ENCODE results near the gene SNRPB2.
A peak's percentile ranks its signal among the peaks of the same experiment; 100 is the strongest.

Gene SNRPB2

DNA sequence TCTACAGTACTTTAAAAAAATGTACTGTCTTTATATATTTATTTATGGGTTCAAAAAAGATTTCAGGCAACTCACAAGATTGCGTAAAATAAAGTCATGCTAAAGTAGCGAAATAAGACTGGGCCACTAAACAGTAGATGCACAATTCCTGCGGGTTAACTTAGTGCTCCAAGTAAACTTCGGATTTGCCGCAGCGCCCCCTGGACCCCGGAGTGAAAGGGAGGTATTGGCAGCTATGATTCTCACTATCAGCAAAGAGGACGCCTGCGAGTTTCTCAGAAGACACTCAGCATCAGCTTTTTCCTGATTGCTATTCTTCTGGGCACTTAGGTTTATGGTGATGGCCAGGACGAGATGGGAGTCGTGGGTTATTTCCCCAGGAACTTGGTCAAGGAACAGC is 19.7 kb downstream of the SNRPB2 start:
- ATAC-seq: no peak
- no peak for DNase-seq
- no peaks in the 10 kb centered on the region for H3K9me3 Mint-ChIP-seq
- H3K4me1 Mint-ChIP-seq: peaks cover 2% of the 10 kb centered on the region
- H3K27me3 Mint-ChIP-seq: peaks cover 2% of the 10 kb centered on the region
- no peak overlapping the region for H3K27ac Mint-ChIP-seq
- H3K4me3 Mint-ChIP-seq: no peak overlapping the region
- H3K36me3 Mint-ChIP-seq (ENCODE audit: low read depth): no peaks in the 10 kb centered on the region

DNA sequence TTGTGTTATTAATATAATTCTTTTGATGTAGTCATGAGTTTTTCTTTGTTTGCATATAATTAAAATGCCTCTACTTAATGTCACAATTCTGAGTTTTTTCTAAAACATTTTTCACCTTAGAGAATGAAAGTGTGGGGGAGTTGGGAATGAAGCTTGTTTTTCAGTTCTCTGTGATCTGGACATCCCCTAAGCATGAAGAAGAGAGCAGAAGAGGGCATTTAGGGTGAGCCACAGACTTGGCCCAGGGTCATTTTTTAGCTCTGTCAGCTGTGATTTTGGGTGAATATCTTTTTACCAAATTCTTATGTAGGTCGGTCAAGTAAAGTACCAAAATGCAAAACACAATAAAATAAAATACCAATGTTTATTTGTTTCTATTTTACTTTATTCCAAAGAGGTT is 22.3 kb downstream of the SNRPB2 start:
- Mint-ChIP-seq H3K4me1 (peaks cover 2% of the 10 kb centered on the region), H3K36me3 (ENCODE audit: low read depth) (no peaks in the 10 kb centered on the region), H3K27me3 (no peaks in the 10 kb centered on the region), H3K9me3 (peaks cover 6% of the 10 kb centered on the region), H3K27ac (no peak overlapping the region), H3K4me3 (no peak overlapping the region)
- ATAC-seq (no peak), DNase-seq (no peak)

DNA sequence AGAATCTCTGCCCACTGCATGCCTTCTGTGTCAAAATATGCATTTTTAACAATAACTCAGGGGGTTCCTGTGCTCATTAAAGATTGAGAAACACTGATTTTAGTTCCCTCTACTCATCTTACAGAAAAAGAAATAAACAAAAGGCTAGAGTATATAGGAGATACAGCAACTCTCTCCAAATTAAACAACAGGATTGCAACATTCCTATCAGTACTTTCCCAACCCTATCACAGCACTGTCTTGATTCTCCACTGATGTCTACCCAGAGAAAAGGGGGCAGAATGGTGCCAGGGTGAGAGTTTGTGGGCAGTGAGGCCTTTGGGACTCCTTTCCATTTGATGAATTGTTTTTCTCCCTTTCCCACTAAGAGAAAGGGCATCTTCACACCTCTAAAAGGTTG is 23.1 kb downstream of the SNRPB2 start:
- Mint-ChIP-seq H3K4me3 (no peak overlapping the region), H3K9me3 (peaks cover 6% of the 10 kb centered on the region), H3K27ac (no peak overlapping the region), H3K4me1 (peaks cover 2% of the 10 kb centered on the region), H3K27me3 (peaks cover 2% of the 10 kb centered on the region), H3K36me3 (ENCODE audit: low read depth) (no peaks in the 10 kb centered on the region)
- ATAC-seq: no peak
- DNase-seq: no peak

DNA sequence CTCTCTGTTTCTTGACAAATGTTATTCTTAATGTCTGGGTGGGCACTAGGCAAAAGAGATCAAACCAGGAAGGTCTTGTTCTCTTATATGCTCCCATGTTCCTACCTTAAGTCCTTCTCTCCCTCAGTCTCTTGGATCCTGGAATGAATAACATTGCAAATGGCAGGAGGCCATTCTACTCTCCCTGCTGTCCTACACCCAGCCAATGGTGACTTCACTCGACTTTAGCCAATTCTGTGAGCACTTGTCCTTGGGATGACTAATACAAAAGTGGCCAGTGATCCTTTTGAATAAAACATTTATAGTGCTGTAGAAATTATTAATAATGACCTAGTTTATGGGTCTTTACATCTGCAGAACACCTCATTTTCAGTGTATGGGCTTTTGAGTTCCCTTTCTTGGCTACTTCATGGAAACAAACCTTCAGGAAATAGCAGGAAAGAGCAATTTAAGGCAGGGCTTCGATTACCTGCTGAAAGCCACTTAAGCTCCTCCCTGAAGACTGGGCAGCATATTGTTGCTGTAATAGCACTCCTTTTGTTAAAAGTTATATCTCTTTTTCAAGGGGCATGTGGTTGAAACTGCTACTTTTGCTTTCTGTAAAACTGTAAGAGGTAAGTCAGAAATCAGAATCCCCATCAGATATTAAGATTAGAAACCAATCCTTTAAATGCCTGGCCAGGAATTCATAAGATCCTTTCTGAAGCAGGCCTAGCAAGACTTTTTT is 28.8 kb downstream of the SNRPB2 start:
- Mint-ChIP-seq H3K27me3 (peaks cover 5% of the 10 kb centered on the region), H3K4me1 (peaks cover 5% of the 10 kb centered on the region), H3K9me3 (peaks cover 6% of the 10 kb centered on the region), H3K4me3 (no peak overlapping the region), H3K36me3 (ENCODE audit: low read depth) (no peaks in the 10 kb centered on the region), H3K27ac (no peak overlapping the region)
- DNase-seq (no peak), ATAC-seq (no peak)

DNA sequence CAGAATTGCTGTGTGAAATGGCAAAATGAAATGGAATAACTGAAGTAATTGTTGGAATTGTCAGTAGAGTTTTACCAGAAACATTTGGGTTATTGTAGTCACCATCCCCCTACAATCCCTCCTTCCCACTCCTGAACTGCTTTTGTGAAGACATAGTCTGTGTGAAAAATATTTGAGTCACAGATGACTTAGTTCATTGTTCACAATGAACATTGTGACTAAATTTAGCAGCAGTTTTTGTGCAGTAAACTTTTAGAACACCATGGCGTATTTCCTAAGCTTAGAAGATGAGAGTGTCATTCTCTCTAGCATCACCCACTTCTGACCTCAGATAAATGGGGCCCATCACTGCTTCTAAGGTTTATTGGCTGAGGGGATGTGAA is 29.3 kb downstream of the SNRPB2 start:
- DNase-seq (no peak), ATAC-seq (no peak)
- Mint-ChIP-seq H3K4me1 (peaks cover 5% of the 10 kb centered on the region), H3K36me3 (ENCODE audit: low read depth) (no peaks in the 10 kb centered on the region), H3K27me3 (peaks cover 5% of the 10 kb centered on the region), H3K4me3 (no peak overlapping the region), H3K9me3 (peaks cover 6% of the 10 kb centered on the region), H3K27ac (no peak overlapping the region)

DNA sequence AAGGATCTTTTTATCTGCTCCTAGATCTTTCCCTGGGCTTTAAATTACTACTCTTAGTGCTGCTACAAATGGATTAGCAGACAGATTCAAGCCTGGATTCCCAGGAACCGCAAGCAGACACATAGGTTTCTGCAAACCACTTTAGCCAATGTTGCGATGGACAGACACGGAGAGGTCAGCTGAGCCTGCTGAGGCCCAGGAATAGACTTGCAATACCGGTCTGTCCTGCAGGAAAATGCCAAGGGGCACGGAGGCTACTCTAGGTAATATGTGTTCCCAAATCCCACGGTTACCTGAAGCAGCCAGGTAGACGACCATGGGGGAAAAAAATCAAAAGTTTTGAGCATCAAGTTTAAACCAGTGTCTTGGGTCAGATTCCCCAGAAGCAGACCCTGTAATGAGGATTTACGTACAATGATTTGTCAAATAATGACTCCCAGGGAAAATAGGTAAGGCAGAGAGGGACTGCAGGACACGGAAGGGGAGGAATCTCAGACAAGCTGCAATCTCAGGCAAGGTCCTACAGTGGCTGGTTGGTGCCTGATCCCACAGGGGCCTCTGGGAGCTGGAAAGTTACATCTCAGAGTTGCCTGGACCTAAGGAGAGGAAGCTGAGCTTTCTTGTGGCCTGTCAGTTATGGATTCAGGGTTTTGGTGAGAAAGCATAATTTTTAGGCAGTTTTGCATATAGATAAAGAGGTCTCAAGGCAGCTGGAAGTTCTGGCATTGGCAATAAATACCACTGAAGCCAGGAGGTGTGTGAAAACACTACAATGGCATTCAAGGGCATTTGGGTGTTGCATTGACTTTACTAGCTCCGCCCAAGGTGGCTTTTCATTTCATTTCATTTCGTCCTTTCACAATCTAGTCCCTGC is 30.8 kb downstream of the SNRPB2 start:
- H3K27ac Mint-ChIP-seq: no peak overlapping the region
- peaks cover 6% of the 10 kb centered on the region for H3K9me3 Mint-ChIP-seq
- no peaks in the 10 kb centered on the region for H3K36me3 Mint-ChIP-seq (ENCODE audit: low read depth)
- no peak for ATAC-seq
- peaks cover 5% of the 10 kb centered on the region for H3K4me1 Mint-ChIP-seq
- peaks cover 5% of the 10 kb centered on the region for H3K27me3 Mint-ChIP-seq
- no peak overlapping the region for H3K4me3 Mint-ChIP-seq
- no peak for DNase-seq

DNA sequence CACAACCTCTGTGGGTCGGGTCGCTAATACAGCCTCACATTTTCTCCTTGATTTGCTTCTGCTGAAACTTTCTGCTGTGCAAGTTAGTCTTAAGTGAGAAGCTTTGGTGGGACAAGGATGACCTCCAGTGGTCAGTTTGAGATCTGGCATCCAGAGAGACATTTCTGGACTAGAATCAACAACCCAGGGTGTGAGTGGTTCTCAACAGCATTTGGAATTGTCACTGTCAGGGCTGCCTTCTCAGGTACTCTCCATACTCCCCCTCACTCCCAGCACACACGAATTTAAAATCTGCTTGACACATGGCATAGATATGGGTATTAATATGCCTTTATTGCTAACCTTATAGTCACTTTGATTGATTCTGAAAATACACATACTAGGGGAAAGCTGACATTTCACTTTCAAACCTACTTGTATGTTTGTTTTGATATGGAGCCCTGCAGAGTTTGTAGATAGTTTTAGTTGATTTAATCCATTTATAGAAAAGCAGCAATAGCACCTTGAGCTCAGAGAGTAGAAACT is 31.5 kb downstream of the SNRPB2 start:
- Mint-ChIP-seq H3K9me3 (peaks cover 2% of the 10 kb centered on the region), H3K27me3 (peaks cover 10% of the 10 kb centered on the region)
- peak; percentile 54 for ATAC-seq

DNA sequence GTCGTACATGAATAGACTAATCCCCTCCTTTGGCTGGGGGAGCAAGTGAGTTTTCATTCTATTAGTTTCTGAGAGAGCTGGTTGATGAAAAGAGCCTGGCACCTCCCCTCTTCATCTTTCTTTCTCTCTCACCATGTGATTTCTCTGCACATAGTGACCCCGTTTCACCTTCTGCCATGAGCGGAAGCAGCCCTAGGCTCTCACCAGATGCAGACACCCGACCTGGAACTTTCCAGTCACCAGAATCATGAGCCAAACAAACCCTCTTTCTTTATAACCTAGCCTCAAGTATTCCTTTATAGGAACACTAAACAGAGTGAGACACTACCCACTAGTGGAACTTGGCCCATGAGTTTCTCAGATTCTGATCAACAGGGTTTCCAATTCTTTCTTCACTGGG is 34.7 kb downstream of the SNRPB2 start:
- no peak for ATAC-seq
- Mint-ChIP-seq H3K4me1 (peaks cover 3% of the 10 kb centered on the region), H3K27me3 (peaks cover 12% of the 10 kb centered on the region), H3K4me3 (no peak overlapping the region), H3K27ac (no peak overlapping the region), H3K9me3 (no peaks in the 10 kb centered on the region), H3K36me3 (ENCODE audit: low read depth) (no peaks in the 10 kb centered on the region)
- DNase-seq: no peak

More for the DNA sequence above, 31.5 kb downstream of the SNRPB2 start:
- H3K4me3 Mint-ChIP-seq: no peak overlapping the region
- H3K4me1 Mint-ChIP-seq: peaks cover 5% of the 10 kb centered on the region
- peak; percentile 21 for DNase-seq
- H3K27ac Mint-ChIP-seq: no peak overlapping the region
- H3K36me3 Mint-ChIP-seq (ENCODE audit: low read depth): no peaks in the 10 kb centered on the region

DNA sequence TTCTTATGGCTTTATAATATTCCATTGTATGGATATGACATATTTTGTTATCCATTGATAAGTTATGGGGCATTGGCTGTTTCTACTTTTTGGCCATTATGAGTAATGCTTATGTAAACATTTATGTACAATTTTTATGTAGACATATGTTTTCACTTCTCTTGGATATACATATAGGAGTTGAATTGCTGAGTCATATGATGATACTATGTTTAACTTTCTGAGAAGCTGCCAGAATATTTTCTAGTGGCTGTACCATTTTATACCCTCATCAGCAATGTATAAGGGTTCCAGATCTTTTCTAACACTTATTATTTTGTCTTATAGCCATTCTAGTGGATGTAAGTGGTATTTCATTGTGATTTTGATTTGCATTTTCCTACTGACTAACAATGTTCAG is 41.4 kb downstream of the SNRPB2 start:
- H3K27ac Mint-ChIP-seq: no peak overlapping the region
- no peak overlapping the region for H3K4me3 Mint-ChIP-seq
- peaks cover 22% of the 10 kb centered on the region for H3K27me3 Mint-ChIP-seq
- ATAC-seq (no peak), DNase-seq (no peak)
- H3K4me1 Mint-ChIP-seq: no peaks in the 10 kb centered on the region
- peaks cover 8% of the 10 kb centered on the region for H3K9me3 Mint-ChIP-seq
- H3K36me3 Mint-ChIP-seq (ENCODE audit: low read depth): no peaks in the 10 kb centered on the region

DNA sequence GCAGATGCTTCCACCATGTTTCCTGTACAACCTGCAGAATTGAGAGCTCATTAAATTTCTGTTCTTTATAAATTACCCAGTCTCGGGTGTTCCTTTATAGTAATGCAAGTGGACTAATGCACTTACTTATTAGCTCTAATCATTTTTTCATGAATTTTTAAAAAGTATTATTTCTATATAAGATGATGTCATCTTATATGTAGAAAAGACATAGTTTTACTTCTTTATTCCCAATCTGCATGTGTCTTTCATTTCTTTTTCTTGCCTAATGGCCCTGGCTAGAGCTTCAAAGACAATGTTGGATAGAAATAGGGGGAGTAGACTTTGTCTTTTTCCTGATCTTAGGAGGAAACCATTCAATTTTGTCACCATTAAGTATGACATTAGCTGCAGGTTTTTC is 46.1 kb downstream of the SNRPB2 start:
- peaks cover 1% of the 10 kb centered on the region for H3K36me3 Mint-ChIP-seq (ENCODE audit: low read depth)
- H3K4me1 Mint-ChIP-seq: no peaks in the 10 kb centered on the region
- no peak overlapping the region for H3K4me3 Mint-ChIP-seq
- peaks cover 16% of the 10 kb centered on the region for H3K27me3 Mint-ChIP-seq
- no peak overlapping the region for H3K27ac Mint-ChIP-seq
- DNase-seq: no peak
- no peak for ATAC-seq
- peaks cover 15% of the 10 kb centered on the region for H3K9me3 Mint-ChIP-seq

DNA sequence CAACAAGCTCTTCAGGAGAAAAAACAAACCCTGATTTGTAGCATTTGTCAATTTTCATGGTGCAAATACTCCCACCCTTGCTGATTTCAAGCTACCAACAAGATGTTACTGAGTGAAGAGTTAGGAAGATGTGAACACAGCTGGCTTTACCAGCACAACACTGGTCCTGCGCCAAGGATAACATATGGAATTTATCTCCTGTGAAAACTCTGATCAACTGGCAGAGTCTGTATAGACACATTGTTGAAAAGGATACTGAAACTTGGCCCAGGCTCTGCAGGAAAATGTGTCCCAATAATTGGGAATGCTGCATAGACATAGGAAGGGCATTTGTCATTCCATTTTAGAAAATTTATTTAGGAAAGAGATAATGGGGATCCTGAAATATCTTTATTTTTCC is 47.3 kb downstream of the SNRPB2 start:
- DNase-seq (no peak), ATAC-seq (no peak)
- Mint-ChIP-seq H3K27ac (no peak overlapping the region), H3K4me1 (no peaks in the 10 kb centered on the region), H3K4me3 (no peak overlapping the region), H3K9me3 (peaks cover 17% of the 10 kb centered on the region), H3K36me3 (ENCODE audit: low read depth) (peaks cover 1% of the 10 kb centered on the region), H3K27me3 (peaks cover 14% of the 10 kb centered on the region)

DNA sequence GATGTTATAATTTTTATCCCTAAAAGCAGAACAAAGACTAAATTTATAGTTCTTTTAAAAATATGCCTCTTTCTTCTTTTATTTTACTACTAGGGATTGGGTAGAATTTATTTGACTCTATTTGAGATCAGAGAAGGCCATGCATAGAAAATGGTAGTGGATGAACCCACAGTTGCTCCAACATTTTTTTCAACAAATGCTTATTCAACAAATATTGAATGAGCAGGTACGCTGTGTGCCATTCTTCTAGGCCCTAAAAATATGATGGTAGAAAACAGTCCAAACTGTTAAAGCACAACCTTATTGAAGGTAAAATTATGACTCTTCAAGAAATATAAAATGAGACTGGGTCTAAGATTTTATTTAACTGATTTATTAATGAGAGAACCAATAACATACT is 48.3 kb downstream of the SNRPB2 start:
- Mint-ChIP-seq H3K4me1 (no peaks in the 10 kb centered on the region), H3K4me3 (no peak overlapping the region), H3K9me3 (peaks cover 22% of the 10 kb centered on the region), H3K36me3 (ENCODE audit: low read depth) (peaks cover 3% of the 10 kb centered on the region), H3K27ac (no peak overlapping the region), H3K27me3 (peaks cover 14% of the 10 kb centered on the region)
- DNase-seq (no peak), ATAC-seq (no peak)

DNA sequence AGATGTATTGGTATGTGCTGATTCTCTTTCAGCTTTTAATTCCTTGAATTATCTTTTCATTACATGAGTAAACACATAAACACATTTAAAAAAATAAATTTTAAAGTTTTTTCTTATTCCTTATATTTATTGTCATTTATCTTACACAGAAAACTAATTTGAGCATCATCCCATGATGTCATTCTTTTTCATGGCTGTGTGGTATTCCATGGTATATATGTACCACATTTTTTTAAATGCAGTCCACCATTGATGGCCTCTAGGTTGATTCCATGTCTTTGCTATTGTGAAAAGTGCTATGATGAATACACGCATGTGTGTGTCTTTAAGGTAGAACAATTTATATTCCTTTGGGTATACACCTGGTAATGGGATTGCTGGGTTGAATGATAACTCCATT is 51.7 kb downstream of the SNRPB2 start:
- no peak for ATAC-seq
- no peak overlapping the region for H3K4me3 Mint-ChIP-seq
- H3K36me3 Mint-ChIP-seq (ENCODE audit: low read depth): peaks cover 3% of the 10 kb centered on the region

DNA sequence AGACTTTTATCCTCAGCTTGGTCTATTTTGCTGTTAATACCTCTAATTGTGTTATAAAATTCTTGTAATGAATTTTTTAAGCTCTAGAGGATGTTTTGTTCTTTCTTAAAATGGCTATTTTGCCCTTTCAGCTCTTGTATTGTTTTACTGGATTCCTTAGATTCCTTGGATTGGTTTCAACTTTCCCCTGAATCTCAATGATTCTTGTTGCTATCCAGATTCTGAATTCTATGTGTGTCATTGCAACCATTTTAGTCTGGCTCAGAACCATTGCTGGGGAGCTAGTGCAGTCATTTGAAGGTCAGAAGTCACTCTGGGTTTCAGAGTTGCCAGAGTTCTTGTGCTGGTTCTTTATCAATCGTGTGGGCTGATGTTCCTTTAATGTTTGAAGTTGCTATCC is 55.4 kb downstream of the SNRPB2 start:
- H3K4me1 Mint-ChIP-seq: no peaks in the 10 kb centered on the region
- no peak overlapping the region for H3K27ac Mint-ChIP-seq
- DNase-seq: no peak
- no peak for ATAC-seq
- no peak overlapping the region for H3K4me3 Mint-ChIP-seq
- H3K36me3 Mint-ChIP-seq (ENCODE audit: low read depth): peaks cover 3% of the 10 kb centered on the region
- H3K27me3 Mint-ChIP-seq: peaks cover 8% of the 10 kb centered on the region
- peaks cover 14% of the 10 kb centered on the region for H3K9me3 Mint-ChIP-seq

More for the DNA sequence above, 51.7 kb downstream of the SNRPB2 start:
- no peak for DNase-seq
- Mint-ChIP-seq H3K4me1 (no peaks in the 10 kb centered on the region), H3K27ac (no peak overlapping the region), H3K9me3 (peaks cover 18% of the 10 kb centered on the region), H3K27me3 (peaks cover 3% of the 10 kb centered on the region)
